HL-60 (cell line): ENCODE results near the gene CCDC89.

Experiments
- DNase-seq, 2 experiments: peaks; one replicate each; pipeline ENCODE4 v3.0.0-alpha.2; 2010 to 2020; ENCODE audit warnings: low read depth in 1 of 2, low spot score in 1 of 2
- H3K27ac ChIP-seq: fragments of 250-450 bp; sonication (Bioruptor Pico); replicated peaks from 2 replicates; pipeline ENCODE4 v1.5.1; 2020; ENCODE audit warnings: mild to moderate bottlenecking, moderate library complexity
- H3K27me3 ChIP-seq: fragments of 250-450 bp; sonication (Bioruptor Pico); 2 replicates; pipeline ENCODE4 v1.5.1; 2021; ENCODE audit warnings: mild to moderate bottlenecking, moderate library complexity; ENCODE audit not compliant: insufficient read depth, poor library complexity, severe bottlenecking
- H3K4me3 ChIP-seq: replicated peaks from 2 replicates; pipeline ENCODE4 v1.5.1; 2011; ENCODE audit warnings: mild to moderate bottlenecking, control low read depth, low read length; ENCODE audit not compliant: insufficient read depth
- CTCF ChIP-seq: IDR thresholded peaks from one replicate; pipeline ENCODE4 v1.5.1; 2011; ENCODE audit warnings: low read length, control low read depth, inconsistent platforms; ENCODE audit not compliant: insufficient read depth
- GABPA ChIP-seq: IDR thresholded peaks from 2 replicates; pipeline ENCODE4 v1.6.1; 2012; ENCODE audit warnings: low read depth
- POLR2AphosphoS5 ChIP-seq: IDR thresholded peaks from 2 replicates; pipeline ENCODE4 v1.6.1; 2012; ENCODE audit warnings: low read depth
- REST ChIP-seq: IDR thresholded peaks from 2 replicates; pipeline ENCODE4 v1.6.1; 2012; ENCODE audit warnings: low read depth; ENCODE audit not compliant: insufficient replicate concordance
- SPI1 ChIP-seq: IDR thresholded peaks from 2 replicates; pipeline ENCODE4 v1.6.1; 2012; ENCODE audit warnings: low read depth, mild to moderate bottlenecking, borderline replicate concordance

CCDC89 gene

GRCh38 chr11:85724748-85725465 is 38.9 kb upstream of the CCDC89 start:
- Histone ChIP-seq H3K27me3 (no peaks in the 10 kb centered on the region), H3K27ac (no peak overlapping the region), H3K4me3 (no peak overlapping the region)
- DNase-seq, result no peak
- TF ChIP-seq POLR2AphosphoS5, result no peak
- no peak for TF ChIP-seq REST
- TF ChIP-seq CTCF, result no peak
- TF ChIP-seq GABPA, result no peak

GRCh38 chr11:85723088-85723487 is 37.1 kb upstream of the CCDC89 start:
- Histone ChIP-seq H3K27me3 (no peaks in the 10 kb centered on the region), H3K27ac (no peak overlapping the region), H3K4me3 (no peak overlapping the region)
- no peak for DNase-seq
- TF ChIP-seq CTCF (no peak), POLR2AphosphoS5 (no peak), SPI1 (no peak), REST (no peak), GABPA (no peak)

- TF ChIP-seq GABPA (no peak), REST (no peak), SPI1 (no peak), POLR2AphosphoS5 (no peak), CTCF (no peak)
- no peaks in the 10 kb centered on the region for H3K27me3 ChIP-seq
- H3K27ac ChIP-seq, result no peak overlapping the region
- DNase-seq, result no peak
- H3K4me3 ChIP-seq, result no peak overlapping the region
Observed at GRCh38 chr11:85721191-85721590, 35.2 kb upstream of the CCDC89 start.
